ENCODE measurements around the gene CLDN6. TPM values are rescaled to one million over a fixed set of nuclear protein-coding genes. Genes with fewer than 3 reads are reported as not detected.

The CLDN6 gene
- total RNA-seq, 2 experiments from 2014 or later = not detected

DNA sequence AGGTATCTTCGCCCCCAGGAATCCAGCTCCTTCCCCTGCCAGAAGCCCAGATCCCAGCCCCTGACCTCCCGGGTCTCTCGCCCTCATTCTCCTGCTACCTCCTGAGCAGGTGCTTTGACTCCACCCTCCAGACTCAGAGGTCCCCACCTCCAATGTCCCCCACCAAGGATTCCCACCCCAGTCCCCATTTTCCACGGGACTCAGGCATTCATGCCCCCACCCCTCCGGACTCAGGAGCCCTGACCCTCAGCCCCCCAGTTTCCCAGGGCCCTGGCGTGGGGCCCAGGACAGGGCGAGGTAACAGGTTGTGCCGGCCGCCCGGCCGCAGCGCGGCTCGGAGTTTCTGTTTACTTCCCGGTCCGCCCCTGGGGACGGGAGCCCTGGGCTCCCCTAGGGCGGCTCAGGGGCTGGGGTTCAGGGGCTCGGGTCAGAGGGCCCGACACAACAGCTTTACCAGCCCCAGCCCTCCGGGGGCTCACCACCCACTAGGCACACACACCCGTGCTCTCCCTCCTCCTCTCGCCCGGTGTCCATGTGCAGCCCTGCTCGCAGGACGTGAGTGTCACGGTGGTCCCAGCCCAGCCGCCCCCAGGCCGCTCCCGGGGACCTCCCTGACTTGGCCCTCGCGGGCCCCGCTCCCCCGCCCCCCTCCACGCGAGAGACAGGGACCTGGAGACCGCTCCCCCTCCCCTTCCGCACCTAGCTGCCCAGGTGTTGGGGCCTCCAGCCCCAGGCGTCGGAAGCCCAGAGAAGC, 18.2 kb upstream of the CLDN6 start:
- POLR2A ChIA-PET = no interaction called here
- CTCF ChIA-PET = interaction anchor here (0.9 to 1.1 kb wide), 2 partner anchors 24 to 94 kb away, joined by 3 read pairs; no protein-coding TSS in a partner anchor

DNA sequence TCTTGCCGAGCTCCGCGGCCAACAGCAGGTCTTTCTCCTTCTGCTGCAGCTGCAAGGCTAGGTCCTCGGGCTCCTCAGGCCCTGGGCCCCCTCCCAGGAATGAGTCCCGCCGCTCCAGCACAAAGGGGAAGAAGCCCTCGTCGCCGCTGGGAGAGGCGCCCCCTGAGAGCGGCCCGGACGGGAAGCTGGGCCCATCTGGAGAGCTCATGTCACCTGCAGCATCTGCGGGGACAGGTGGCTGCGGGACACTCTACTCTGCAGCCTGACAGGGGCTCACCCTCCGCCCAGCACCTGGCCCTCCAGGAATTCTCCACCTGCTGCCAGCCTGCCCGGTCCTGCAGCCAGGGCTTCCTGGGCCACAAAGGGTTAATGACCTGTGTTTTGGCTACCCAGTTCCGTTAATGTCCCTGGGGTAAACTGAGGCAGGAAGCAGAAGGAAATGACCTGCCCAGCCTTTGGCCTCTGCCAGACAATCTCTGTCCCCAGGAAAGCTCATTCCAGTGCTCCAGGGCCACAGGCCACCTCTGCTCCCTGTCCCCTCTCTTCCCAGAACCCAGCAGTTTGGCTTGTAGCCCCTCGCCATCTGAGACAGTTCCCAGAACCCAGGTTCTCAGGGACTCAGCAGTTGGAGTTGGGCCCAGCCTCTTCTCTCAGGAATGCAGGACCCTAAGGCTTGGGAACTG, 17.4 kb upstream of the CLDN6 start:
- CTCF ChIA-PET = interaction anchor here (0.9 to 8.9 kb wide), 3 partner anchors 15 to 94 kb away, joined by 3 to 80 read pairs (median 3); partner anchors contain the start of genes CLDN6, HCFC1R1, THOC6 and TNFRSF12A
- POLR2A ChIA-PET = no interaction called here

- POLR2A ChIA-PET = no interaction called here
These were observed 14.6 kb upstream of the CLDN6 start for GRCh38 chr16:3032624-3033023.

DNA sequence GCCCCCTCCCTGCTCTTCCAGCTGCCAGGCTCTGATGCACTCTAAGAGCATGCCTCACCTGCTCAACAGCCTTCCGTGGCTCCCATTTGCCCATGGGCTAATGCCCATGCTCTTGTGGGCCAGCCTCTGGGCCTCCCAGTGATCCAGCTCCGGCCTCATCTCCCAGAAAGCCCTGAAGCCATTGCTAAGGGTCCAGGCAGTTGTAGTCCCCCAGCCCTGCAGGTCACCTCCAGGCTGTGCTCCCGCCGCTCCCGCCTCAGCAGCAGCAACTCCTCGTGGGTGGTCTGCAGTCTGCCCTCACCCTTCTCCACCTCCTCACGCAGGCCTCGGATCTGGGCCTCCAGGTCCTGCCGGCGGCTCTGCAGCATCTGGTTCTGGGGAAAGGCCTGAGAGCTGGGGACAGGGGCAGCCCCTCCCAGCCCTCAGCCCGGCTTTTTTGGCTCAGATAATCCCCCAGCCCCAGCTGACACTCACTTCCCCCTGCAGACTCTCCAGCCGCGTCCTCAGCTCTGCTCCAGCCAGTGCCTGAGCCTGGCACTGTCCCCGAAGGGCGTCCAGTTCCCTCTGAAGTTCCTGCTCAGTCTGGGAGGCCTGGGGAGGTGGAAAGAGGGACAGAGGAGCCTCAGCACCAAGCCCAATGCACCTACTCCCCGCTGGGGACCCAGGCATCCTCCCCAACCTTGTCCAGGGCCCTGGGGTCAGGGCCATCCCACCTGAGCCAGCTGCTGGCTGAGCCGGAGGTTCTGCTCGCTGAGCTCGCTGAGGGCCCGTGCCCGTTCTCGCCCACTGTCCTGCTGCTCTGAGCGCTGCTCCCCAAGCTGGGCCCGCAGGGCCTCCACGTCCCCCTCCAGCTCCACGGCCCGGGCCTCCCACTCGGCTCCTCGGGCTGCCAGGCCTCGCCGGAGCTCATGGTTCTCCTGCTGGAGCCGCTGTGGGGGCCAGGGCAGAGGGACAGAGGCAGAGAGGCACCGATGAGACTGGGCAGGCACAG, 12.5 kb upstream of the CLDN6 start:
- ChIA-PET CTCF (interaction anchor here (1.1 to 8.9 kb wide), 18 partner anchors 10 to 142 kb away, joined by 4 to 80 read pairs (median 7); partner anchors contain the start of genes CLDN6, HCFC1R1, IL32 and MMP25), POLR2A (interaction anchor here (1.2 to 1.5 kb wide), 2 partner anchors 10 to 36 kb away, joined by 6 read pairs; partner anchors contain the start of gene TNFRSF12A)

More at GRCh38 chr16:3032624-3033023, 14.6 kb upstream of the CLDN6 start:
- CTCF ChIA-PET = interaction anchor here (0.9 to 8.9 kb wide), 12 partner anchors 10 to 150 kb away, joined by 3 to 80 read pairs (median 21); partner anchors contain the start of genes CLDN6, FLYWCH2, HCFC1R1 and IL32

GRCh38 chr16:3029491-3030221, 11.7 kb upstream of the CLDN6 start:
- CTCF ChIA-PET = interaction anchor here (0.8 to 8.9 kb wide), 11 partner anchors 9 to 138 kb away, joined by 3 to 80 read pairs (median 16); partner anchors contain the start of genes CLDN6, HCFC1R1, THOC6 and TNFRSF12A
- POLR2A ChIA-PET = interaction anchor here (1.2 to 1.5 kb wide), 2 partner anchors 10 to 37 kb away, joined by 6 read pairs; partner anchors contain the start of gene TNFRSF12A

DNA sequence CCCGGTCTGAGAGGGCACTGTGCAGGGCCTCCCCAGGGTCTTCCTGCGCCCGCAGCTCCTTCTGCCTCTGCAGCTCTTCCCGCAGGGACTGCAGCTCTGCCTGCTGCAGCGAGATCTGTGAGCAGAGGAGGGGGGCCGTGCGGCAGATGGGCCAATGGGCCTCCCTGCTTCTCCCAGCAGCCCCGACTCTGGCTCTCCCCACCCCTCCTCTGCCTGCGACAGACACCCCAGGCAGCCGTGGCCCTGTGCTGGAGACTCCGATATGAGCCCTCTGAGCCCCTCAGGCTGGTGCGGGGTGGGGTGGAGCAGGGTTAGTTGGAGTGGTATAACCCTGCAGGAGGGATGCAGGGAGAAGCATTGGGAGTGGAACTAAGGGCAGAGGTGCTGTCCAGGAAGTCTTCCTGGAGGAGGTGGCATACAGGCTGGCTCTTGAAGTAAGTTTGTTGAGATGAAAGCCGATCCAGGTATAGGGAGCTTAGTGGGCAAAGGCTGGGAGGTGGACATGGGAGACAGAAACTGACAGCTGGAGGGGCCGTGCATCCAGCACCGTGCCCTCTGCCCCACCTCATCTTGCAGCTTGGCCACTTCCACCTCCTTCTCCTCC, 10.8 kb upstream of the CLDN6 start:
- CTCF ChIA-PET = interaction anchor here (1.0 to 8.9 kb wide), 20 partner anchors 8 to 147 kb away, joined by 3 to 80 read pairs (median 7); partner anchors contain the start of genes CLDN6, HCFC1R1, MMP25 and THOC6
- POLR2A ChIA-PET = interaction anchor here (0.9 to 1.5 kb wide), 4 partner anchors 9 to 38 kb away, joined by 3 to 6 read pairs (median 5); partner anchors contain the start of gene TNFRSF12A

DNA sequence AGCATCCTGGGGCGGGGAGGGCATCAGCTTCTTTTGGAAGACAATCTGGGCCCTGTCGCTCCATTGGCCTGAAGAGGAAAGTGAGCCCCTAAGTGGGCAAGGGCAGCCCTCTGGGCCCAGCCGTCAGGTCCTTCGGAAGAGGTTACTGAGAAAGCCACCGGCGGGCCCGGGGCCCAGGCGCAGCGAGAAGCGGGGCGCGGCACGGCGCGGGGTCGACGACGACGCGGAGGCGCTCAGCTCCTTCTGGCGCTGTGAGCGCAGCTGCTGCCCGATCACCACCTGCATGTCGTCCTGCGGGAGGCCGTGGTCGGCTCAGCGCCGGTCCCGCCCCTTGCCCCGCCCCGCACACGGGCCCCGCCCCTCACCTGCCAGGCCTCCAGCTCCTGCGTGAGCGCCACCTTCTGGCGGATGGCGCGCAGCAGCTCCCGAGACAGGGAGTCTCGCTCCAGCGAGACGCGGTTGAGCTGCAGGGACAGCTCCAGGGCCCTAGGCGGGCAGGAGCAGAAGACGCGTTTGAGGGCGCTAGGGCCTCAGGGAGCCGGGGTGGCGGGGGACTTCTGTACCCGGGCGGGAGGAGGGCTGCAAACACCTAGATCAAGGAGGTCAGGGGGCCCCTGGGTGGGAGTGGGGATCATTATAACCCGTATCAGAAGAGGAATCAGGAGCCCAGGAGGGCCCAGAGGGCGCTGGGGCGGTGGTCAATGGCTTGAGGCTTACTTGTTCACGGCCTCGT, 10.2 kb upstream of the CLDN6 start:
- ChIA-PET POLR2A (interaction anchor here (0.6 to 1.5 kb wide), 7 partner anchors 11 to 130 kb away, joined by 3 to 6 read pairs (median 4); partner anchors contain the start of gene ZNF213), CTCF (interaction anchor here (0.9 to 8.9 kb wide), 23 partner anchors 7 to 160 kb away, joined by 3 to 80 read pairs (median 5); partner anchors contain the start of genes CLDN6, HCFC1R1, MMP25 and THOC6)

DNA sequence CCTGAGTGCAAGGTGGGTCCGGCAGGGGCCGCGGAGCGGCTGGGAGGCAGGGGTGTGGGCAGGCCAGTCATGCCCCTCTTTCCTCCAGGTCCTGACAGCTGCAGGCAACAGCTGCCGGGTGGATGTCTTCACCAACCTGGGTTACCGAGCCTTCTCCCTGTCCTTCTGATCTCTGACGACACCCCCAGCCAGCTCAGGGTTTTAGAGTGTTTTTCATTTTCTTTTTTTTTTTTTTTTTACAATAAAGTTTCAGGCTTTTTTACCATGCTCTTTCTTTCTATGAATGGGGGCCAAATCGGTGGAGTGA, 9.5 kb upstream of the CLDN6 start:
- ChIA-PET CTCF (interaction anchor here (0.9 to 8.9 kb wide), 20 partner anchors 7 to 159 kb away, joined by 3 to 80 read pairs (median 6); partner anchors contain the start of genes CLDN6, HCFC1R1, MMP25 and THOC6), POLR2A (interaction anchor here (0.6 to 0.9 kb wide), 4 partner anchors 57 to 131 kb away, joined by 3 to 4 read pairs (median 4); partner anchors contain the start of gene ZNF213)

DNA sequence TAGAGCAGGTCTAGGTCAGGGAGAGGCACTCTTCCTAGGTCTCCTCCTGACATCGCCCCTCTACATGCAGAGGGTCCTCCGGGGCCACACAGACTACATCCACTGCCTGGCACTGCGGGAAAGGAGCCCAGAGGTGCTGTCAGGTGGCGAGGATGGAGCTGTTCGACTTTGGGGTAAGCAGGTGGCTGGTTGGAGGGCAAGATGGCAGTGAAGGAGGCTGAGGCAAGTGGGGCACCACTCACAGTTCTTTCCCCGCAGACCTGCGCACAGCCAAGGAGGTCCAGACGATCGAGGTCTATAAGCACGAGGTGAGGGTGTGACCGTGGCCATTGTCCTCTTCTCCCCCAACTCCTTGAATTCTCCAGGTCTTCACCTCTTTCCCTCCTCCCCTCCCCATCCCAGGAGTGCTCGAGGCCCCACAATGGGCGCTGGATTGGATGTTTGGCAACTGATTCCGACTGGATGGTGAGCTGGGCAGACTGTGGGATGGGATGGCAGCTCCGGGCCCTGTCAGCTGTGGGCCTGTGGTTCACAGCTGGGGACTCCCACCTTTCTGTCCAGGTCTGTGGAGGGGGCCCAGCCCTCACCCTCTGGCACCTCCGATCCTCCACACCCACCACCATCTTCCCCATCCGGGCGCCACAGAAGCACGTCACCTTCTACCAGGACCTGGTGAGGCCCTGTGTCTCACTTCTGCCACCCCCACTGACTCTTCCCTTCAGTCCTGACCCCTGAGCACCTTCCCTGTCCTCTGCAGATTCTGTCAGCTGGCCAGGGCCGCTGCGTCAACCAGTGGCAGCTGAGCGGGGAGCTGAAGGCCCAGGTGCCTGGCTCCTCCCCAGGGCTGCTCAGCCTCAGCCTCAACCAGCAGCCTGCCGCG, 8.9 kb upstream of the CLDN6 start:
- POLR2A ChIA-PET = no interaction called here
- CTCF ChIA-PET = interaction anchor here (0.9 to 8.9 kb wide), 12 partner anchors 6 to 159 kb away, joined by 3 to 80 read pairs (median 10); partner anchors contain the start of genes CLDN6, HCFC1R1, THOC6 and TNFRSF12A

GRCh38 chr16:3026003-3026378, 8.0 kb upstream of the CLDN6 start:
- CTCF ChIA-PET = interaction anchor here (1.7 kb wide), 1 partner anchor 8 kb away, joined by 4 read pairs; no protein-coding TSS in a partner anchor

DNA sequence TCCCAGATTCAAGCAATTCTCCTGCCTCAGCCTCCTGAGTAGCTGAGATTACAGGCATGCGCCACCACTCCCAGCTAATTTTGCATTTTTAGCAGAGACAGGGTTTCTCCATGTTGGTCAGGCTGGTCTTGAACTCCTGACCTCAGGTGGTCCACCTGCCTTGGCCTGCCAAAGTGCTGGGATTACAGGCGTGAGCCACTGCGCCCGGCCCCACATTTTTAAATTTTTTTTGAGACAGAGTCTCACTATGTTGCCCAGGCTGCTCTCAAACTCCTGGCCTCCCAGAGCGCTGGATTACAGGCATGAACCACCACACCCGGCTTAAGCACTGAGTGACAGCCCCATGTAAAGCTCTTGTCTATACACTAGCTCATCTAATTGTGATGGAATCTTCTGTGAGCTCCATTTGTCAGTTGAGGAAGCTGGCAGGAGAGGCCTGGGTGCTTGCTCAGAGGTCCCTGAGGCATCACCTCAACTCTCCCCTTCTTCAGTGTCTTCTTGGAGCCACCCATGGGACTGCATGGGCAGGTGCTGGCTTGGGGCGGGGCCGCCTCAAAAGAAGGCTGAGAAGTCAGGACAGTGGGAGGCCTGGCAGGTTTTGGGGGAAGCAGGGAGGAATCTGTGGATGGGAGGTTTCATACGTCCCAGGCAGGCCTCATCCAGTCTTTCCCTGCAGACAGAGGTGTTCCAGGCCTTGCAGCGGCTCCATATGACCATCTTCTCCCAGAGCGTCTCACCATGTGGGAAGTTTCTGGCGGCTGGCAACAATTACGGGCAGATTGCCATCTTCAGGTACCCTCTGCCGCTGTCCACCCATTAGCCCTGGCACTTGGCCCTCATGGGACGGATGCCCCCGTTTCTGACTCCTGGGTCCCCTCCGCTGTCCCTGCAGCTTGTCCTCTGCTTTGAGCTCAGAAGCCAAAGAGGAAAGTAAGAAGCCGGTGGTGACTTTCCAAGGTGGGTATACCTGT, 7.3 kb upstream of the CLDN6 start:
- CTCF ChIA-PET = interaction anchor here (0.9 to 3.1 kb wide), 5 partner anchors 8 to 157 kb away, joined by 3 to 10 read pairs (median 4); no protein-coding TSS in a partner anchor
- POLR2A ChIA-PET = interaction anchor here (0.6 kb wide), 1 partner anchor 22 kb away, joined by 7 read pairs; no protein-coding TSS in a partner anchor

More at GRCh38 chr16:3026003-3026378, 8.0 kb upstream of the CLDN6 start:
- POLR2A ChIA-PET = no interaction called here

- ChIA-PET CTCF (interaction anchor here (0.8 to 6.6 kb wide), 7 partner anchors 7 to 155 kb away, joined by 3 to 80 read pairs (median 4); no protein-coding TSS in a partner anchor), POLR2A (interaction anchor here (0.5 to 1.7 kb wide), 6 partner anchors 14 to 137 kb away, joined by 3 to 15 read pairs (median 4); partner anchors contain the start of gene IL32)
These were observed 5.9 kb upstream of the CLDN6 start, which contains the start of the genes HCFC1R1 and THOC6 for GRCh38 chr16:3023669-3024478. Gene HCFC1R1, minus strand, starts transcription at chr16:3023942. Its CDS starts 1 bp downstream, at chr16:3023941. Gene THOC6, plus strand, starts transcription at chr16:3024035. Its CDS starts 292 bp downstream, at chr16:3024327.

GRCh38 chr16:3023415-3023668, 5.4 kb upstream of the CLDN6 start:
- POLR2A ChIA-PET = interaction anchor here (0.9 to 1.7 kb wide), 3 partner anchors 42 to 53 kb away, joined by 3 to 4 read pairs (median 3); partner anchors contain the start of gene IL32

More at GRCh38 chr16:3023415-3023668, 5.4 kb upstream of the CLDN6 start:
- CTCF ChIA-PET = interaction anchor here (0.8 to 6.6 kb wide), 6 partner anchors 8 to 138 kb away, joined by 3 to 80 read pairs (median 6); a partner anchor contains a TSS

All from activated CD8-positive, alpha-beta memory T cell treated with anti-CD3 and anti-CD28 coated beads for 36 hours (primary cell).